ENCODE data around the gene CD5L. TPM values are rescaled to one million over a fixed set of nuclear protein-coding genes. Genes with fewer than 3 reads are reported as not detected.

CD5L gene
- total and polyA plus RNA-seq, 2 donors (not counting 1 experiment from before 2014, with no cell fraction given), result 0.17 TPM; not detected in 1

GRCh38 chr1:157870490-157870889, 28.9 kb upstream of the CD5L start:
- H3K79me2 ChIP-seq (ENCODE audit: control insufficient read depth, insufficient read depth, low read length), result no peaks in the 10 kb centered on the region
- Mint-ChIP-seq H3K9me3 (ENCODE audit: insufficient read depth) (no peaks in the 10 kb centered on the region), H3K27ac (peak overlapping the region; percentile 62), H3K27me3 (no peaks in the 10 kb centered on the region), H3K4me3 (no peak overlapping the region), H3K4me1 (peaks cover 13% of the 10 kb centered on the region)
- ChIA-PET CTCF (interaction anchor here (2.4 kb wide), 1 partner anchor 121 kb away, joined by 5 read pairs; no protein-coding TSS in a partner anchor), POLR2A (no interaction called here)
- TF ChIP-seq, protein P1, sequence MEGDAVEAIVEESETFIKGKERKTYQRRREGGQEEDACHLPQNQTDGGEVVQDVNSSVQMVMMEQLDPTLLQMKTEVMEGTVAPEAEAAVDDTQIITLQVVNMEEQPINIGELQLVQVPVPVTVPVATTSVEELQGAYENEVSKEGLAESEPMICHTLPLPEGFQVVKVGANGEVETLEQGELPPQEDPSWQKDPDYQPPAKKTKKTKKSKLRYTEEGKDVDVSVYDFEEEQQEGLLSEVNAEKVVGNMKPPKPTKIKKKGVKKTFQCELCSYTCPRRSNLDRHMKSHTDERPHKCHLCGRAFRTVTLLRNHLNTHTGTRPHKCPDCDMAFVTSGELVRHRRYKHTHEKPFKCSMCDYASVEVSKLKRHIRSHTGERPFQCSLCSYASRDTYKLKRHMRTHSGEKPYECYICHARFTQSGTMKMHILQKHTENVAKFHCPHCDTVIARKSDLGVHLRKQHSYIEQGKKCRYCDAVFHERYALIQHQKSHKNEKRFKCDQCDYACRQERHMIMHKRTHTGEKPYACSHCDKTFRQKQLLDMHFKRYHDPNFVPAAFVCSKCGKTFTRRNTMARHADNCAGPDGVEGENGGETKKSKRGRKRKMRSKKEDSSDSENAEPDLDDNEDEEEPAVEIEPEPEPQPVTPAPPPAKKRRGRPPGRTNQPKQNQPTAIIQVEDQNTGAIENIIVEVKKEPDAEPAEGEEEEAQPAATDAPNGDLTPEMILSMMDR (IDR thresholded peaks at IDR 0.05), result no peak
- TF ChIP-seq EZH2 (IDR thresholded peaks at IDR 0.05; ENCODE audit: borderline replicate concordance, insufficient read depth, low read depth, low read length, poor library complexity, severe bottlenecking), result no peak
- H3K27ac ChIP-seq (ENCODE audit: low read length in 2 of 2), result no peak overlapping the region
- H3K9me3 ChIP-seq (ENCODE audit: control extremely low read depth in 1 of 3, control insufficient read depth in 2 of 3, insufficient read depth in 1 of 3, low read length in 2 of 3), result no peaks in the 10 kb centered on the region
- H3K36me3 ChIP-seq (replicated peaks in 1 of 2; ENCODE audit: control extremely low read depth in 1 of 2, control insufficient read depth in 1 of 2, extremely low read depth in 1 of 2, insufficient read depth in 2 of 2, low read length in 1 of 2), result no peaks in the 10 kb centered on the region
- no peaks in the 10 kb centered on the region for H4K20me1 ChIP-seq (ENCODE audit: control insufficient read depth, insufficient read depth, low read length, poor library complexity, severe bottlenecking)
- H3K27me3 ChIP-seq (replicated peaks in 1 of 4; ENCODE audit: control extremely low read depth in 1 of 4, control insufficient read depth in 3 of 4, insufficient read depth in 4 of 4, low read length in 3 of 4), result no peaks in the 10 kb centered on the region
- no peak overlapping the region for H3K9ac ChIP-seq (ENCODE audit: low read length)
- H3K4me3 ChIP-seq (ENCODE audit: control extremely low read depth in 1 of 5, extremely low read depth in 1 of 5, insufficient read depth in 1 of 5, low read depth in 2 of 5, low read length in 4 of 5), result no peak overlapping the region
- peak overlapping the region; percentile 38 for H3K4me2 ChIP-seq (replicated peaks; ENCODE audit: low read depth, low read length, poor library complexity, severe bottlenecking)
- DNase-seq (peak; percentile 39), ATAC-seq (ENCODE audit: low read depth) (no peak)
- peaks cover 7 to 9% of the 10 kb centered on the region in 2 donors for H3K4me1 ChIP-seq (ENCODE audit: control insufficient read depth in 2 of 2, insufficient read depth in 2 of 2, low read length in 2 of 2)
- H2AFZ ChIP-seq (ENCODE audit: insufficient read depth, low read depth, low read length, poor library complexity, severe bottlenecking), result no peak overlapping the region
- intact Hi-C loops (cut with micrococcal nuclease), result no loop called here

- H3K27ac Mint-ChIP-seq, result no peak overlapping the region
- Histone ChIP-seq H3K9me3 (ENCODE audit: control extremely low read depth in 1 of 3, control insufficient read depth in 2 of 3, insufficient read depth in 1 of 3, low read length in 2 of 3) (no peaks in the 10 kb centered on the region), H4K20me1 (ENCODE audit: control insufficient read depth, insufficient read depth, low read length, poor library complexity, severe bottlenecking) (no peaks in the 10 kb centered on the region), H3K36me3 (replicated peaks in 1 of 2; ENCODE audit: control extremely low read depth in 1 of 2, control insufficient read depth in 1 of 2, extremely low read depth in 1 of 2, insufficient read depth in 2 of 2, low read length in 1 of 2) (no peaks in the 10 kb centered on the region), H3K4me1 (ENCODE audit: control insufficient read depth in 2 of 2, insufficient read depth in 2 of 2, low read length in 2 of 2) (peaks cover 7 to 9% of the 10 kb centered on the region in 2 donors), H3K4me3 (ENCODE audit: control extremely low read depth in 1 of 5, extremely low read depth in 1 of 5, insufficient read depth in 1 of 5, low read depth in 2 of 5, low read length in 4 of 5) (no peak overlapping the region), H3K9ac (ENCODE audit: low read length) (no peak overlapping the region), H3K79me2 (ENCODE audit: control insufficient read depth, insufficient read depth, low read length) (no peaks in the 10 kb centered on the region), H3K27ac (ENCODE audit: low read length in 2 of 2) (no peak overlapping the region), H3K4me2 (replicated peaks; ENCODE audit: low read depth, low read length, poor library complexity, severe bottlenecking) (no peak overlapping the region), H2AFZ (ENCODE audit: insufficient read depth, low read depth, low read length, poor library complexity, severe bottlenecking) (no peak overlapping the region), H3K27me3 (replicated peaks in 1 of 4; ENCODE audit: control extremely low read depth in 1 of 4, control insufficient read depth in 3 of 4, insufficient read depth in 4 of 4, low read length in 3 of 4) (no peaks in the 10 kb centered on the region)
- WGBS (ENCODE audit: insufficient coverage), result 100% methylated on average over 1 of the region's 1 CpG
- no peaks in the 10 kb centered on the region for H3K9me3 Mint-ChIP-seq (ENCODE audit: insufficient read depth)
- peaks cover 13% of the 10 kb centered on the region for H3K4me1 Mint-ChIP-seq
- no peak for ATAC-seq (ENCODE audit: low read depth)
- CTCF ChIA-PET, result interaction anchor here (0.9 to 1.5 kb wide), 2 partner anchors 13 to 289 kb away, joined by 3 to 4 read pairs; no protein-coding TSS in a partner anchor
- no peak overlapping the region for H3K4me3 Mint-ChIP-seq
- no peaks in the 10 kb centered on the region for H3K27me3 Mint-ChIP-seq
- no peak for TF ChIP-seq EZH2 (IDR thresholded peaks at IDR 0.05; ENCODE audit: borderline replicate concordance, insufficient read depth, low read depth, low read length, poor library complexity, severe bottlenecking)
- TF ChIP-seq, protein P1 (IDR thresholded peaks at IDR 0.05), result no peak
- DNase-seq, result no peak
- POLR2A ChIA-PET, result no interaction called here
- intact Hi-C loops (cut with micrococcal nuclease), result loop anchor here (10.0 kb wide), 1 partner anchor 494 kb away; no protein-coding TSS in a partner anchor
Measured at GRCh38 chr1:157868654-157869053, 27.0 kb upstream of the CD5L start.

Data from B cell (primary cell).